GM19023 (cell line): Measurements from ENCODE around the gene SPOPL.
A peak's percentile ranks its signal among the peaks of the same experiment; 100 is the strongest.
"Not testable (repeated sequence)": the region's sequence is repeated elsewhere in the genome, so short reads cannot be mapped to it uniquely, and the experiment has no call there.

ENCODE experiments used
- ATAC-seq: cut with Tn5 transposase; IDR thresholded peaks from one replicate; pipeline ENCODE4 v1.9.1; 2021; ENCODE audit warnings: mild to moderate bottlenecking, moderate library complexity; ENCODE audit not compliant: unreplicated experiment

SPOPL gene

GRCh38 chr2:138501425-138502254 lies at the start of gene SPOPL:
SPOPL (plus strand) TSS chr2:138501770; CDS start chr2:138550217, 48,447 bp downstream.
- peak; percentile 85 for ATAC-seq

DNA sequence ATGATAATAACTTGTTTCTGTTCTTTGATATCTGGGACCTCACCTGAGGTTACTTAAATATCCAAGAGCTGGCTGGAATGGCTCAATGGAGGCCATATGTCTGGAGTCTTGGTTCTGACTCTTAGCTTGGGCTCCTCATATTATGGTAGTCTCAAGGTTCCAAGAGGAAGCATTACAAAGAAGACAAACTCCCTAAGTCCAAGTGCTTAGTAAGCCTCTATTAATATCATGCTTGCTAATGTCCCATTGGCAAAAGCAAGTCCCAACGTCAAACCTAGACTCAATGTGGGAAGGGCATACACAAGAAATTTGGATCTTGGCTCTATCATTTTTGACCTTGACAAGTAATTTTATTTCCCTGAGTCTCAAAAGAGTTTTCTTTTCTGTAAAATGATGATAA lies 49.2 kb upstream of the SPOPL start:
- no peak for ATAC-seq

- ATAC-seq, result no peak
Observed at GRCh38 chr2:138453815-138454214, 47.8 kb upstream of the SPOPL start.

DNA sequence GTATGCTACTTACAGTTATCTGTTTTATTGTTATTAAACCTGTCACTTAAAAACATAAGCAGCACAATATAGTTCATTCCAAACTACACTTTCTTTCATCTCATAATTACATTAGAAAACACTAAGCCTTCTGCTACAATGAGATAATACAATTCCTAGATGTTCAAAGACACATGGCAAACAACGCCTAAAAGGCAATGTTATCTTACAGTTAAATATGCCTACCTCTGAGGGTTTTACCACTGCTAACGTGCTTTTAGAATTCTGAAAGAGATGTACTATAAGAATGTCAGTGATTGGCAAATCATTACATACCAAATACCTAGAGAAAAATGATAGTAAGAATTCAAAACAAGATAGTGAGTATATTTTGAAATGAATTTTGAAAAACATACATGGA lies 46.8 kb upstream of the SPOPL start:
- ATAC-seq, result no peak

- ATAC-seq, result no peak
Observed at GRCh38 chr2:138455275-138455674, 46.3 kb upstream of the SPOPL start.

DNA sequence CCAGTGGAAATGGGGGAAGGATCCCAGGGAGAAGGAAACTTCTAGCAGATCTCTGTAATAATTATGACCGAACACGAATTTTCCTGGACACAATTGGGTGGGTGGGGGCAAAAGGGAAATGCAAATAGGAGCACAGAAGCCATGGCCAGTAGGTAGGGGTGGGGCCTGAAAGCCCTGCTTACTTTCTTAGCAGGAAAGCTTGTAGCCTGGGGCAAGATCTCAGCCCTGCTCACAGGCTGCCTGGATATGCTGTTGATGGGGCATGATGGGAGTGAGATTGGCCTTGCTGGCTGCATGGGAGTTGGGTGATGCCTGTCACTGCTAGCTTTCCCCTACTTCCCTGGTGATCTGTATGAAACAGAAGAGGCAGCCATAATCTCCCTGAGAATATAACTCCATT lies 45.9 kb upstream of the SPOPL start:
- ATAC-seq, result no peak

- ATAC-seq, result not testable (repeated sequence)
Observed at GRCh38 chr2:138462689-138463088, 38.9 kb upstream of the SPOPL start.

- ATAC-seq, result no peak
Observed at GRCh38 chr2:138468617-138469016, 33.0 kb upstream of the SPOPL start.

DNA sequence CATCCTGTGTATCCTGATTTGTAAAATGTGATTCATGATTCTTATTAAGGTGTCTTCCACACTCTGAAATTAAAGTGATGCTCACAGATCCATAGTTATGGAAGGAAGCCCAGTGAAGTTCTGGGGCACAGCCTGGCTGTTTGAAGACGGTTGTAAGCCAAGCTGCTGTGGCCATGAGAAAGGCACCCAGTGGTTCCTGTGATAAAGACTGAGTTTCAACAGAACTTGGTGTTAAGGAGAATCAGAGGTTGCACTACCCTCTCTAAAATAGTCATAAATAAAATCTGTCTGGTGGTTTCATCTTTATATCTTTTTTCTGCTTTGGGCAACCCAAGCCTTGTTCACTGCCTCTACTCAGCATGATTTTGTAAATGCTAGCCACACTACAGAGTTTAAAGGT lies 32.2 kb upstream of the SPOPL start:
- ATAC-seq, result no peak

DNA sequence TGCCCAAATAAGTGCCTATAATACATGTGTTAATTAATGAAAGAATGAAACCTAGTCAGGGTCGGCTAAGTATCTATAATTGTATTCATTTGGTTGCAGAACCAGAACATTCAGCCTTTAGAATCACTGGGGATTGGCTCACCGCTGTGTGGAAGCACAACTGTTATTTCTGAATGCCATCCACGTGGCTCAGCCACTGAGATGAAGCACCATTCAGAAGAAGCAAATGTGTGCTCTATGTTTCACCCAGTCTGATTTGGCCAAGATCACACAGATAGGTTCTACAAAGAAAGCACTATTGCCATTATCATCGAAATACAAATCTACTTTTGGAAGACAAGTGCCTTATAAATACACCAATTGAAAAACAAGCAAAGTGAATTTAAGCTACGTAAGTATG lies 30.6 kb upstream of the SPOPL start:
- ATAC-seq, result no peak

DNA sequence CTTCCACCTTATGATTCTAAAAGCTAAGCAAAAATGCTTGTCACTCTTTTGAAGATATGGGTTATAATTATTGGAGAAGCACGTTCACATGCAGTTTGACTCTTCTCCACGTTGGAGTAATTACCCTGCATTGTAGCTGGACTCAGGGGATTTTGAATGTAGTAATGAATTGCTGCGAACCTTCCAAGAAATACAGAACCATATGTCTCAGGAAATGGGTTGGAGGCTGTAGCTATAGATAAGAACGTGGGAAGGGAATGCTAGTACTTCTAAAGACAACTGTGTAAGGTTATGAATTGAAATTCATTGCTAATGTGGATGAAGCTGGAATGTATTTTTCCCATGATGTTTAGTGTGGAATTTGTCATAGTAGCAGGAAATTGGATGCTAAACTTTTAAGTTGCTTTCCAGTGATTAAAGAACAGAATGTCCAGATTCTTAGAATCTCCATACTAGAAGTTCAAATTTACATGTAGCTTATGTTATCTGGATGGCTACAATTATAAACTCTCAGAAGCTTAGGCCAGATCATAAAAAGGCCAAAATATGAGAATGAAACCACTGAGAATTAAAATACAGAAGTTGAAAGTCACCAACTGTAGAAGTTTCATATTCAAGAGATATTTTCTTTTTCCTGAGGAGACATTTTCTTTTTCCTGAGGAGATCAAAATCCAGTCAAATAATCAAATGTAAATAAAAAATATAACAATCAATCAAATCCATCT lies 27.3 kb upstream of the SPOPL start:
- ATAC-seq, result no peak

DNA sequence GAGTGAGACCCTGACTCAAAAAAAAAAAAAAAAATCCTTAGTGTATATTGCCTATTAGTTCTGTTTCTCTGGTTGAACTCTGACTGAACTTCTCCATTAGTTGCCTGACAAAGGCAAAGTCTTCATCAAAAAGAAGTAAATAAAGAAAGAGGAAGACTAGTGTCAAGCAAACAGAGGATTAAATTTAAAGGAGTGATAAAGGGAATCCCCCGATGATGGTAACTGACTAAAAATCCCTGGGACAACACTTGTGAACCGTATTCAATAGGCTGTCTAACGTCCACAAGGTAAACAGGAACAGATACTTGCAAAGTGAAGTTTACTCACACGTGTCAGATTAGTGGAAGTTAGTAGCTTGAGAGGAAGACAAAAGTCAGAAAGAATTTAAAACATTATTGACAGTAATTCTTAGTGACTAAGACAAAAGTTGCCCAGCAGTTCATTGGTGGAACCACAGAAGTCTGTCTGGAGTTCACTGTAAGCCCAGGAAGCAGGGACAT lies 26.2 kb upstream of the SPOPL start:
- peak; percentile 81 for ATAC-seq

- ATAC-seq, result no peak
Observed at GRCh38 chr2:138476186-138476585, 25.4 kb upstream of the SPOPL start.

DNA sequence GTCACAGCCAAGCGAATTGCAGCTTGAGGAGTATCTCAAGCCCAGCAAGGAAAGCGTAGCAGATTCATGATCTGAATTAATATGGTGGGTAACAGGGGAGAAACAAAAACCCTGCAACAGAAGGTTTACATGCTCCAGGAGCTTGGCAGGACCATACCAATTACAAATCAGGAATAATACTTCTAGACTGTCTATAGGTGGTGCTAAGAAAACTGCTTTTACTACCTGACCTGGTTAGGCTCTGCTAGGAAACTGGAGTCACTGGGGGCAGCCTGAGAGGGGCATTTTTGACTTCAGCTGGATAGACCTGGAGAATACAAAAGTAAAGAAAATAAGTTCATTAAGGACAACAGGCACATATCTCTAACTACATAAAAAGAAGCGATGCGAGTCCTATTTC lies 24.6 kb upstream of the SPOPL start:
- no peak for ATAC-seq

DNA sequence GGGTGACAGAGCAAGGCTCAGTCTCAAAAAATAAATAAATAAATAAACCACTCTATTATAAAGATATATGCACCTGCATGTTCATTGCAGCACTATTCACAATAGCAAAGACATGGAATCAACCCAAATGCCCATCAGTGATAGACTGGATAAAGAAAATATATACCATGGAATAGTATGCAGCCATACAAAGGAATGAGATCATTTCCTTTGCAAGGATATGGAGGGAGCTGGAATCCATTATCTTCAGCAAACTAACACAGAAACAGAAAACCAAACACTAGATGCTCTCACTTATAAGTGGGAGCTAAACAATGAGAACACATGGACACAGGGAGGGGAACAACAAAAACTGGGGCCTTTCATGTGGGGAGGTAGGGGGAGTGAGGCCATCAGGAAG lies 18.8 kb upstream of the SPOPL start:
- ATAC-seq, result not testable (repeated sequence)

- no peak for ATAC-seq
Observed at GRCh38 chr2:138485019-138485418, 16.6 kb upstream of the SPOPL start.

DNA sequence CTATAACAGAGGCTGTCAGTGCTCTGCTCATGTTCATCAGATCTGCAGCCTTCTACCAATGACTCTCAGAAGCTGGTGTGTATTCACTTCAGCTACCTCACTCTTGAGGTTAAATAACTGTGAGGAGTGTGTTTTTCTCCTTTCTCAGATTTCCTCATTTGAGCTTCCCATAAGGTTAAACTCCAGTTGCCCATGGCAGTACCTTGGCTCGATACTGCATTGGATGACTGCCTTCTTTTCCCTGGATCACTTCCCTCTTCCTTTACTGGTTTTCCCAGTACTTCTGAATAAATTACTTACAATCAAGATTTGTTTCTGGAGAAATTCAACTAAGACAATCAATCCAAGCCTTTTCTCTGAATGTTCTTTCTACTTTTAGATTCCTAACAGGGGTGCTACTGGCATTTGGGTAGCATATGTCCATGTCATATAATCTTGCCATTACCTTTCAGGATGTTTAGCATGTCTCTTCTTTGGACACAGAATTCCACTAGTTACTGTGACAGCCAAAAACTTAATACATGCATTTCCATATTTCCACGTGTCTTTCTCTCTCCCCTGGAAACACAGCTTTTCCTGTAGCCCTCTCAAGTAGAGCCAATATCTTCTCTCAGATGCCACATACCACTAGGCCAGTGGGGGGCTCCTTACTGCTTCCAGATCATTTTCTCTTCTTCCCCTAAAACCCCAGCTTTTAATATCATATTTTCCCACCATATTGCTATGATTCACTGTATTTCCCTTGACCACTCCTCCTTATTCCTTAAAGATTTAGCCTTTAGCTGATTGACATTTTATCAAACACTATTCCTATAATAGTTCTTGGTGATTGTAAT lies 15.0 kb upstream of the SPOPL start:
- no peak for ATAC-seq

GRCh38 chr2:138490673-138491494 lies 10.7 kb upstream of the SPOPL start:
- no peak for ATAC-seq

- ATAC-seq, result no peak
Observed at GRCh38 chr2:138491495-138491862, 10.1 kb upstream of the SPOPL start.

DNA sequence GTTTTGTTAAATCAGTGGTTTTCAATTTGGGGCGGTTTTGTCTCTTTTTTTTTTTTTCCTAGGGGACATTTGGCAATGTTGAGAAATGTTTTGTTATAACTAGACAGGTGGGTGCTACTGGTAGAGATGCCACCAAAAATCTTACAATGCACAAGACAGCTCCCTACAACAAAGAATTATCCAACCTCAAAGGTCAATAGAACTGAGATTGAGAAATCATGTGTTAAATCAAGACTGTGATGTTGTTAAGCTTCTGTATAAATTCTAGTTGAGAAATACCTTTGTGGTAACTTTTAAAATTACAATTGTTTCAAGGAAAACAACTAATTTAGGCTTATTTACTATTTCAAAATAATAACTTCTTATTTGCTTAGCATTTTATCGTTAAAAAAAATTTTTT lies 9.4 kb upstream of the SPOPL start:
- ATAC-seq, result no peak
